Measurements from ENCODE around the gene FBXO46.
"Not testable (repeated sequence)": the region's sequence is repeated elsewhere in the genome, so short reads cannot be mapped to it uniquely, and the experiment has no call there.

Gene FBXO46

DNA sequence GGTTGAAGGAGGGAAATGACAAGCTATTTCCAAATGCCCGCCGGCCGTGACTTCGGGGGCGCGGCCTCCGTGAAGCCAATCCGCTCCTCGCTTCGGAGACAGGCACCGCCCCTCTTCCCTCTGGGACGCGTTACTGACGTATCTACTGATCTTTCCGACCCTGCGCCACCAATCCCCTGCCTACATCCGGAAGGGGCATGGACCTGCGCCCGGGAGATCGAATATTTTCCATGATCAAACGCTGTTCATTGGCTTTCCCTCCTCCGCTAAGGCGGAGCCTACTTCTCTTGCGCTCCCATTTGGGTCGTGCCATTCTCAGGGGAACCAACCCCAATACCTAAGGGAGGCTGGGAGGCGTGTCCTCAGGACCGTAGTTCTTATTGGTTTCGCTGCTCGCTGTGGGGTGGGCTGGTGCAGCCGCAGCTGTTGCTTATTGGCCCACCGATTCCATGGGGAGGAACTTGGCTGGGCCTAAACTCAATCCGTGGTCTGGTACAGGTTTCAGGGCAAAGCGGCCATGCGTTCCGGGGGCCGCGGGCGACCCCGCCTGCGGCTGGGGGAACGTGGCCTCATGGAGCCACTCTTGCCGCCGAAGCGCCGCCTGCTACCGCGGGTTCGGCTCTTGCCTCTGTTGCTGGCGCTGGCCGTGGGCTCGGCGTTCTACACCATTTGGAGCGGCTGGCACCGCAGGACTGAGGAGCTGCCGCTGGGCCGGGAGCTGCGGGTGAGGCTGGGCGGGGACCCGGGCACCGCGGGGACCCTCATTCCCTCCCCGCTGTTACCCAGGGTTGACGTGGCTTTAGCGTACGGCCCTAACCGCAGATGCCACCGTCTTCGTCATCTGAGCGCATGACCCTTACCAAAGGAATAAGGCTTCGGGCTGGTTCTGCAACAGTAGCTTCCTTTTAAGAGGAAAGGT is 38.2 kb downstream of the FBXO46 start, which contains the start of gene QPCTL:
QPCTL (plus strand) TSS at position 480 of the 919 bp plus-strand sequence; CDS start at position 518, 38 bp downstream.
- TF ChIP-seq, protein P1, sequence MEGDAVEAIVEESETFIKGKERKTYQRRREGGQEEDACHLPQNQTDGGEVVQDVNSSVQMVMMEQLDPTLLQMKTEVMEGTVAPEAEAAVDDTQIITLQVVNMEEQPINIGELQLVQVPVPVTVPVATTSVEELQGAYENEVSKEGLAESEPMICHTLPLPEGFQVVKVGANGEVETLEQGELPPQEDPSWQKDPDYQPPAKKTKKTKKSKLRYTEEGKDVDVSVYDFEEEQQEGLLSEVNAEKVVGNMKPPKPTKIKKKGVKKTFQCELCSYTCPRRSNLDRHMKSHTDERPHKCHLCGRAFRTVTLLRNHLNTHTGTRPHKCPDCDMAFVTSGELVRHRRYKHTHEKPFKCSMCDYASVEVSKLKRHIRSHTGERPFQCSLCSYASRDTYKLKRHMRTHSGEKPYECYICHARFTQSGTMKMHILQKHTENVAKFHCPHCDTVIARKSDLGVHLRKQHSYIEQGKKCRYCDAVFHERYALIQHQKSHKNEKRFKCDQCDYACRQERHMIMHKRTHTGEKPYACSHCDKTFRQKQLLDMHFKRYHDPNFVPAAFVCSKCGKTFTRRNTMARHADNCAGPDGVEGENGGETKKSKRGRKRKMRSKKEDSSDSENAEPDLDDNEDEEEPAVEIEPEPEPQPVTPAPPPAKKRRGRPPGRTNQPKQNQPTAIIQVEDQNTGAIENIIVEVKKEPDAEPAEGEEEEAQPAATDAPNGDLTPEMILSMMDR (IDR thresholded peaks at IDR 0.05; ENCODE audit: low read depth, low read length), result no peak
- peak within 1 kb of the TSS; percentile 91 for H3K4me3 ChIP-seq (replicated peaks in 1 of 2; ENCODE audit: low read depth in 2 of 2, low read length in 2 of 2)
- peak; percentile 100 for DNase-seq (ENCODE audit: low read depth in 2 of 2)

DNA sequence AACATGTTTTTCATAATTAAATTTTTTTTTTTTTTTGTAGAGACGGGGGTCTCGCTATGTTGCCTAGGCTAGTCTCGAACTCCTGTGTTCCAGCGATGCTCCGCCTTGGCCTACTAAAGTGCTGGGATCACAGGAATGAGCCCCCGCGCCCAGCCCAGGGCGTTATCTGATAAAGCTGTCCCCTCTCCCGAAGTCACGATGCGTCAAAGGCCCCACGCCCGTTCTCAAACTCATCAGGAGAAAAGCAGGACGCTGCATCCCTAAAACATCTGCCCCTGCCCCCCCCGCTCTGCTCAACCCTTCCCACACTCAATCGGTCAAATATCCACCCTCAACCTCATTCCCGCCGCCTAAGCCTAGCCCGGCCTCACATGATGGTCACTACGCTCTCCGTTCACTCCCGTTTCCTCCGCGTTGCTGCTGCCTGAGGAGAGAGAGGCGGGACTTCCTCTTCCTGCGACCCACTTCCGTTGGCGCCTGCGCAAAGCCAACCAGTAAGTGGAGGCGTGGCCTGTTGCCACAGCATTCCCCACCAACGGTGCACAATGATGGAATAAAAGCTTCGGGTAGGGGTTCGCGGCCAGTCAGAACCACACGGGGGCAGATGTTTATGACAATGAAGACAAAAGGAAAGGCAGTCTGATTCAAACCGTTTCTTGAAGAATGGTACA is 39.0 kb downstream of the FBXO46 start, which contains the start of gene SNRPD2:
SNRPD2 (minus strand) TSS at position 438 of the 671 bp plus-strand sequence; CDS start at position 373, 65 bp downstream.
- TF ChIP-seq, protein P1 (IDR thresholded peaks at IDR 0.05; ENCODE audit: low read depth, low read length), result no peak
- peak; percentile 97 for DNase-seq (ENCODE audit: low read depth in 2 of 2)
- H3K4me3 ChIP-seq (replicated peaks in 1 of 2; ENCODE audit: low read depth in 2 of 2, low read length in 2 of 2), result peak within 1 kb of the TSS; percentile 91

DNA sequence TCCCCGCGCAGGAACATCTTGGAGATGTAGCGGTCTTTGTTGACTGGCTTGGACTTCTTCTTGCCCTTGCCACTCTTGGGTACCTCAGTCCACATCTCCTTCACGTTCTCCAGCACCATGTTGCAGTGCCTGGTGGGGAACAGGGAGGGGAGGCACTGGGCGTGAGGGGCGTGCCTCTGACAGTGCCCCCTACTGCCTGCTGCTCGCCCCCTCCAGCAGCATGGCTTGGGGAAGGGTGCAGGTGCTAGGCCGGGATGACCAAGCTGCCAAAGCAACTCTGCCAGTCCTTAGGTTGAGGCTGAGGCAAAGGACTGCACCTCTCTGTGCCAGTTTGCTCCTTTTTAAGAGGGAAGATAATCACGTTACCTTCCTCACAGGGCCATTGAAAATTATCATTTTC is 43.1 kb downstream of the FBXO46 start:
- no peak overlapping the region for H3K4me3 ChIP-seq (replicated peaks in 1 of 2; ENCODE audit: low read depth in 2 of 2, low read length in 2 of 2)
- TF ChIP-seq, protein P1 (IDR thresholded peaks at IDR 0.05; ENCODE audit: low read depth, low read length), result no peak
- no peak for DNase-seq (ENCODE audit: low read depth in 2 of 2)

DNA sequence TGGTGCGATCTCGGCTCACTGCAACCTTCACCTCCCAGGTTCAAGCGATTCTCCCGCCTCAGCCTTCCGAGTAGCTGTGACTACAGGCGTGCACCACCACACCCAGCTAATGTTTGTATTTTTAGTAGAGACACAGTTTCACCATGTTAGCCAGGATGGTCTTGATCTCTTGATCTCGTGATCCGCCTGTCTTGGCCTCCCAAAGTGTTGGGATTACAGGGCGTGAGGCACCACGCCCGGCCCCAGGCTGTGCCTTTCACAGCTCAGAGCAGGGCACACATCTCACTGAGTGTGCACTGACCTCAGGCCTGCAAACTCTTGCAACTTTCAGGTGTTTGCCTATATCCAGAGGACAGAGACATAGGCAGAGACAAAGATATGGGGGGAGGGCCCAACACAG is 45.7 kb downstream of the FBXO46 start:
- DNase-seq (ENCODE audit: low read depth in 2 of 2); H3K4me3 ChIP-seq (replicated peaks in 1 of 2; ENCODE audit: low read depth in 2 of 2, low read length in 2 of 2): not testable (repeated sequence)

DNA sequence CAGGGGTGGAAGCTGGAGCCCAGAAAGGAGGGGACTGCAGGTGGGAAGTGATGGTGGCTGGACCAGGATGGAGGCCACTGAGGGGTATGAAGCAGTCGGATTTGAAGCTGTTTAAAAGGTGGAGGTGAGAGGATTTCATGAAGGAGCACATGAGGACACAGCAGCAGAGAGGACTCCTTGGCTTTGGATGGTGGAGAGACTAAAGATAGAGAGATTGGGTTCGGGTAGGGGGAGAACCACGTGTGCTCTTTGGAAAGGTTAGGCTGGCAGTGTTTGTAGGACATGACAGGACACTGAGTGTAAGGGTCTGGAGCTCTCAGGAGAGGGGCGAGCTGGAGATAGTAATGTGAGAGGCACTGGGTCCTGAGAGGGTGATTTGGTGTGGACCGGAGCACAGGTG is 47.8 kb downstream of the FBXO46 start:
- TF ChIP-seq, protein P1 (IDR thresholded peaks at IDR 0.05; ENCODE audit: low read depth, low read length), result no peak
- no peak for DNase-seq (ENCODE audit: low read depth in 2 of 2)

DNA sequence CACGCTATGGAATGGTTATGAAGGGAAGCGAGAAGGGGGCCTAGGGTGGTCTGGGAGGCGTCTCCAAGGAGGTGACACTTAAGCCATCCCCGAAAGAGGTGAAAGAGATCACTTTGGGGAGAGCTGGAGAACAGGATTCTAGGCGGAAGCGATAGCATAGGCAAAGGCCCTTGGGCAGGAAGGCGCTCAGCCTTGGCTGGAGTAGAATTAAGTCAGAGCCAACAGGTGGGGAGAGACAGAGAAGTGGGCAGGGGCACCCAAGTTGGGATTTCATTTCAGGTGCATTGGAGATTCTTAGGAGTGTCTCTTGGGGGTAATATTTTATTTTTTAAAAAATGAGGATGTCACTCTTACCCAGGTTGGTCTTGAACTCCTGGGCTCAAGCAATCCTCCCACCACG is 48.6 kb downstream of the FBXO46 start:
- no peak overlapping the region for H3K4me3 ChIP-seq (replicated peaks in 1 of 2; ENCODE audit: low read depth in 2 of 2, low read length in 2 of 2)
- TF ChIP-seq, protein P1 (IDR thresholded peaks at IDR 0.05; ENCODE audit: low read depth, low read length), result no peak

More for the DNA sequence above, 47.8 kb downstream of the FBXO46 start:
- no peak overlapping the region for H3K4me3 ChIP-seq (replicated peaks in 1 of 2; ENCODE audit: low read depth in 2 of 2, low read length in 2 of 2)

More for the DNA sequence above, 48.6 kb downstream of the FBXO46 start:
- no peak for DNase-seq (ENCODE audit: low read depth in 2 of 2)
